SK-N-SH (cell line): ENCODE results near the gene PDK2. TPM values are rescaled to one million over a fixed set of nuclear protein-coding genes. Genes with fewer than 3 reads are reported as not detected.

Experiments used
- CTCF ChIA-PET: fragments of 300-600, 350-600 bp; formaldehyde crosslinking; extraction: SDS; loops from one replicate; lab custom pipeline; 2021; lab: Yijun Ruan, JAX
- POLR2A ChIA-PET: fragments of 350-600 bp; sonication (Branson Sonifier 250); formaldehyde crosslinking; extraction: SDS; loops from one replicate; lab custom pipeline; 2020; ENCODE audit warnings: antibody characterized with exemption, inconsistent platforms; lab: Yijun Ruan, JAX
- DNase-seq: peaks from one replicate; pipeline ENCODE4 v3.0.0; 2012
- H2AFZ ChIP-seq: fragments of 200-600 bp; sonication (generic); 2 replicates; pipeline ENCODE4 v1.8.1; 2016; ENCODE audit warnings: antibody characterized with exemption, mild to moderate bottlenecking, low read depth
- H3F3A ChIP-seq: fragments of 200-600 bp; sonication (generic); replicated peaks from 2 replicates; pipeline ENCODE3; 2016; ENCODE audit warnings: antibody characterized with exemption, mild to moderate bottlenecking; ENCODE audit not compliant: insufficient read depth
- H3K27ac ChIP-seq, 2 experiments: fragments of 200-500 bp in 1 of 2; fragments of 200-600 bp in 1 of 2; sonication (Bioruptor generic) in 1 of 2; sonication (generic), shearing (Covaris generic) in 1 of 2; 2 replicates each; pipeline versions ENCODE4 v1.5.1 to v1.6.1; 2014 to 2016; ENCODE audit warnings: low read depth in 2 of 2, inconsistent platforms in 1 of 2, low read length in 1 of 2, mild to moderate bottlenecking in 1 of 2, mixed read lengths in 1 of 2
- H3K27me3 ChIP-seq: fragments of 200-600 bp; sonication (generic), shearing (Covaris generic); 2 replicates; pipeline ENCODE4 v1.6.1; 2016; ENCODE audit warnings: mixed run types; ENCODE audit not compliant: insufficient read depth
- H3K36me3 ChIP-seq, 2 experiments: fragments of 200-500 bp in 1 of 2; fragments of 200-600 bp in 1 of 2; sonication (Bioruptor generic) in 1 of 2; sonication (generic) in 1 of 2; replicated peaks in 1 of 2; 2 replicates each; pipeline versions ENCODE3 to v1.5.1; 2014 to 2016; ENCODE audit warnings: low read length in 1 of 2, mild to moderate bottlenecking in 1 of 2; ENCODE audit not compliant: insufficient read depth in 2 of 2, control insufficient read depth in 1 of 2
- H3K4me1 ChIP-seq, 2 experiments: fragments of 200-500 bp in 1 of 2; fragments of 200-600 bp in 1 of 2; sonication (Bioruptor generic) in 1 of 2; sonication (generic), shearing (Covaris generic) in 1 of 2; 2 replicates each; pipeline versions ENCODE4 v1.5.1 to v1.6.1; 2014 to 2016; ENCODE audit warnings: low read depth in 1 of 2, low read length in 1 of 2, mixed run types in 1 of 2; ENCODE audit not compliant: insufficient read depth in 2 of 2, control insufficient read depth in 1 of 2
- H3K4me2 ChIP-seq: fragments of 200-600 bp; sonication (generic), shearing (Covaris generic); 2 replicates; pipeline ENCODE4 v1.6.1; 2017; ENCODE audit warnings: mixed run types
- H3K4me3 ChIP-seq, 2 experiments: fragments of 200-500 bp in 1 of 2; fragments of 200-600 bp in 1 of 2; sonication (Bioruptor generic) in 1 of 2; sonication (generic), shearing (Covaris generic) in 1 of 2; 2 replicates each; pipeline versions ENCODE4 v1.5.1 to v1.8.1; 2014 to 2016; ENCODE audit warnings: low read depth in 2 of 2, inconsistent platforms in 1 of 2, low read length in 1 of 2, mild to moderate bottlenecking in 1 of 2, mixed read lengths in 1 of 2, moderate library complexity in 1 of 2
- H3K79me2 ChIP-seq: fragments of 200-600 bp; sonication (generic); 2 replicates; pipeline ENCODE4 v1.8.1; 2017; ENCODE audit warnings: mild to moderate bottlenecking; ENCODE audit not compliant: insufficient read depth
- H3K9ac ChIP-seq: fragments of 200-600 bp; sonication (generic); 2 replicates; pipeline ENCODE4 v1.6.1; 2017; ENCODE audit warnings: mixed run types
- H3K9me2 ChIP-seq: fragments of 200-600 bp; sonication (generic); 2 replicates; pipeline ENCODE4 v1.6.1; 2017; ENCODE audit warnings: mixed run types
- H3K9me3 ChIP-seq: fragments of 200-600 bp; sonication (generic); 2 replicates; pipeline ENCODE4 v1.6.1; 2017; ENCODE audit warnings: mixed run types, mild to moderate bottlenecking, moderate library complexity
- H4K20me1 ChIP-seq: fragments of 200-600 bp; sonication (generic); 2 replicates; pipeline ENCODE4 v1.6.1; 2017; ENCODE audit warnings: mild to moderate bottlenecking, mixed run types; ENCODE audit not compliant: insufficient read depth
- CTCF ChIP-seq: fragments of 200-600 bp; sonication (generic); IDR thresholded peaks from 2 replicates; pipeline ENCODE4 v1.6.1; 2017; ENCODE audit warnings: antibody characterized with exemption, mild to moderate bottlenecking, moderate library complexity
- EP300 ChIP-seq, 2 experiments: IDR thresholded peaks; 2 replicates each; pipeline versions ENCODE4 v1.4.0 to v1.6.1; 2012; ENCODE audit warnings: borderline replicate concordance in 1 of 2, low read depth in 1 of 2, low read length in 1 of 2
- MAX ChIP-seq: IDR thresholded peaks from 2 replicates; pipeline ENCODE4 v1.4.0; 2012; ENCODE audit warnings: low read depth
- NRF1 ChIP-seq: IDR thresholded peaks from 2 replicates; pipeline ENCODE4 v1.6.1; 2012; ENCODE audit warnings: low read depth, mild to moderate bottlenecking, low read length
- RFX5 ChIP-seq: IDR thresholded peaks from 2 replicates; pipeline ENCODE4 v1.6.1; 2012; ENCODE audit warnings: mild to moderate bottlenecking, improper control_type of control experiment, low read length
- SIN3A ChIP-seq: IDR thresholded peaks from 2 replicates; pipeline ENCODE4 v1.6.1; 2012; ENCODE audit warnings: low read depth, mild to moderate bottlenecking, low read length, moderate library complexity, borderline replicate concordance
- TAF1 ChIP-seq: IDR thresholded peaks from 2 replicates; pipeline ENCODE4 v1.6.1; 2012; ENCODE audit warnings: low read depth, mild to moderate bottlenecking, low read length, moderate library complexity, borderline replicate concordance
- TEAD4 ChIP-seq: IDR thresholded peaks from 2 replicates; pipeline ENCODE4 v1.4.0; 2012; ENCODE audit warnings: mild to moderate bottlenecking, borderline replicate concordance; ENCODE audit not compliant: insufficient read depth
- USF1 ChIP-seq: IDR thresholded peaks from 2 replicates; pipeline ENCODE4 v1.4.0; 2012; ENCODE audit warnings: low read depth, borderline replicate concordance
- YY1 ChIP-seq: IDR thresholded peaks from 2 replicates; pipeline ENCODE4 v1.4.0; 2012; ENCODE audit warnings: low read depth, mild to moderate bottlenecking
- WGBS: methylation state at CpG from one replicate; pipeline ENCODE4 v1.1.6; 2017; ENCODE audit warnings: low lambda C conversion rate; 5-methylcytosine and 5-hydroxymethylcytosine counted together
- polyA plus RNA-seq, 3 experiments: library from polyadenylated mRNA; depleted of rRNA; stranded (reverse); fragments of >200 nt; gene quantifications; 2 replicates each; pipeline ENCODE4 v1.2.3, GENCODE V29; 2012

PDK2 gene
- polyA plus RNA-seq, 1 of the 3 experiments (the other 2 are of a cell fraction) = 124 TPM

GRCh38 chr17:50110591-50111349 is 15.6 kb downstream of the PDK2 start:
- CTCF ChIA-PET = interaction anchor here (1.0 to 16.3 kb wide), 17 partner anchors 13 to 186 kb away, joined by 3 to 297 read pairs (median 8); partner anchors contain the start of genes COL1A1, ITGA3, PDK2 and PPP1R9B
- Histone ChIP-seq H3K4me2 (no peak overlapping the region), H3K9me3 (no peaks in the 10 kb centered on the region), H3K79me2 (no peaks in the 10 kb centered on the region), H2AFZ (no peak overlapping the region), H3K4me3 (no peak overlapping the region), H4K20me1 (no peaks in the 10 kb centered on the region), H3K4me1 (peaks cover 0 to 24% of the 10 kb centered on the region in 2 experiments; a peak in 1 of 4 replicates), H3K36me3 (peaks cover 5 to 26% of the 10 kb centered on the region in 2 experiments), H3K27ac (peak overlapping the region in 1 of 2 experiments; percentile 62; a peak in 2 of 4 replicates), H3K27me3 (no peaks in the 10 kb centered on the region), H3K9me2 (no peaks in the 10 kb centered on the region), H3K9ac (no peak overlapping the region), H3F3A (peaks cover 5% of the 10 kb centered on the region)
- WGBS = 91% methylated on average over 19 of the region's 19 CpGs
- TF ChIP-seq CTCF (no peak), NRF1 (no peak), USF1 (no peak), EP300 (IDR thresholded peaks at IDR 0.05; ENCODE audit: borderline replicate concordance in 1 of 2, low read depth in 1 of 2, low read length in 1 of 2) (no peak), TAF1 (no peak), MAX (no peak), RFX5 (no peak), TEAD4 (no peak), YY1 (no peak), SIN3A (no peak)
- POLR2A ChIA-PET = interaction anchor here (0.9 to 3.3 kb wide), 4 partner anchors 12 to 51 kb away, joined by 3 to 13 read pairs (median 8); partner anchors contain the start of gene SAMD14
- DNase-seq = peak; percentile 69
